Muscle of leg (tissue), 11 donors: ENCODE data around the gene SH2D6. TPM values are rescaled to one million over a fixed set of nuclear protein-coding genes. Genes with fewer than 3 reads are reported as not detected.

Experiments used
- DNase-seq: peaks from one replicate; pipeline ENCODE4 v3.0.0; 2013
- H3K27ac ChIP-seq: one replicate; pipeline ENCODE4 v1.5.1; 2013; ENCODE audit warnings: mild to moderate bottlenecking, low read length, control low read depth
- H3K27me3 ChIP-seq: one replicate; pipeline ENCODE4 v1.6.1; 2013; ENCODE audit warnings: low read length; ENCODE audit not compliant: control insufficient read depth, insufficient read depth
- H3K36me3 ChIP-seq: one replicate; pipeline ENCODE4 v1.6.1; 2013; ENCODE audit warnings: low read length; ENCODE audit not compliant: control insufficient read depth, insufficient read depth
- H3K4me1 ChIP-seq: one replicate; pipeline ENCODE4 v1.6.1; 2013; ENCODE audit warnings: low read length; ENCODE audit not compliant: control insufficient read depth, insufficient read depth
- H3K4me3 ChIP-seq: one replicate; pipeline ENCODE4 v1.5.1; 2013; ENCODE audit warnings: low read length, control low read depth
- H3K9me3 ChIP-seq: replicated peaks from 2 replicates; pipeline ENCODE4 v1.6.1; 2013; ENCODE audit warnings: low read depth, low read length; ENCODE audit not compliant: control insufficient read depth
- WGBS: methylation state at CpG from one replicate; pipeline ENCODE4 v1.1.5; 2013; ENCODE audit warnings: missing lambda C conversion rate; ENCODE audit not compliant: insufficient coverage; 5-methylcytosine and 5-hydroxymethylcytosine counted together
- polyA plus RNA-seq, 8 donors: library from polyadenylated mRNA; unstranded; fragments of 120-200 nt; gene quantifications; one replicate each; pipeline versions ENCODE4 v1.2.1 to v1.2.3, GENCODE V29; 2013; ENCODE audit warnings: inconsistent platforms in 1 of 8, low replicate concordance in 1 of 8; ENCODE audit not compliant: insufficient read length in 8 of 8, insufficient read depth in 1 of 8
- total RNA-seq: library from RNA; stranded (reverse); fragments of 120-200 nt; gene quantifications from one replicate; pipeline ENCODE4 v1.2.4, GENCODE V29; 2013

SH2D6 gene
- total and polyA plus RNA-seq, 9 donors: 0.13 to 1.4 (median 0.63) TPM

- H3K4me1 ChIP-seq: peaks cover 31% of the 10 kb centered on the region
- H3K36me3 ChIP-seq: no peaks in the 10 kb centered on the region
- WGBS: 100% methylated on average over 2 of the region's 8 CpGs
- no peaks in the 10 kb centered on the region for H3K27me3 ChIP-seq
- no peak overlapping the region for H3K4me3 ChIP-seq
- no peak overlapping the region for H3K27ac ChIP-seq
- no peaks in the 10 kb centered on the region for H3K9me3 ChIP-seq
- DNase-seq: no peak
Measured at GRCh38 chr2:85448461-85449213, 30.1 kb downstream of the SH2D6 start.

- Histone ChIP-seq H3K27ac (no peak overlapping the region), H3K36me3 (no peaks in the 10 kb centered on the region), H3K4me3 (no peak overlapping the region), H3K4me1 (peaks cover 31% of the 10 kb centered on the region), H3K9me3 (no peaks in the 10 kb centered on the region), H3K27me3 (no peaks in the 10 kb centered on the region)
- 55% methylated on average over 4 of the region's 7 CpGs for WGBS
- no peak for DNase-seq
Measured at GRCh38 chr2:85449214-85449588, 30.7 kb downstream of the SH2D6 start.

GRCh38 chr2:85452237-85452636 lies 33.7 kb downstream of the SH2D6 start:
- DNase-seq: no peak
- WGBS: no CpG with 5 or more reads among the region's 1 CpG

GRCh38 chr2:85453571-85453970 lies 35.1 kb downstream of the SH2D6 start:
- Histone ChIP-seq H3K27me3 (no peaks in the 10 kb centered on the region), H3K4me1 (no peaks in the 10 kb centered on the region), H3K4me3 (no peak overlapping the region), H3K9me3 (no peaks in the 10 kb centered on the region), H3K27ac (no peak overlapping the region), H3K36me3 (no peaks in the 10 kb centered on the region)
- DNase-seq: no peak
- 46% methylated on average over 5 of the region's 7 CpGs for WGBS

More at GRCh38 chr2:85452237-85452636, 33.7 kb downstream of the SH2D6 start:
- Histone ChIP-seq H3K27ac (no peak overlapping the region), H3K36me3 (no peaks in the 10 kb centered on the region), H3K27me3 (no peaks in the 10 kb centered on the region), H3K9me3 (no peaks in the 10 kb centered on the region), H3K4me3 (no peak overlapping the region), H3K4me1 (peaks cover 2% of the 10 kb centered on the region)

GRCh38 chr2:85455552-85456090 lies 37.1 kb downstream of the SH2D6 start:
- H3K4me3 ChIP-seq: no peak overlapping the region
- H3K36me3 ChIP-seq: no peaks in the 10 kb centered on the region
- no peaks in the 10 kb centered on the region for H3K4me1 ChIP-seq
- no peaks in the 10 kb centered on the region for H3K9me3 ChIP-seq
- DNase-seq: no peak
- no peaks in the 10 kb centered on the region for H3K27me3 ChIP-seq
- WGBS: no CpG with 5 or more reads among the region's 1 CpG
- no peak overlapping the region for H3K27ac ChIP-seq

GRCh38 chr2:85457043-85457442 lies 38.5 kb downstream of the SH2D6 start:
- no peak for DNase-seq
- Histone ChIP-seq H3K27me3 (no peaks in the 10 kb centered on the region), H3K9me3 (no peaks in the 10 kb centered on the region), H3K4me1 (no peaks in the 10 kb centered on the region), H3K27ac (no peak overlapping the region), H3K4me3 (no peak overlapping the region), H3K36me3 (no peaks in the 10 kb centered on the region)
- WGBS: 80% methylated on average over 3 of the region's 5 CpGs

GRCh38 chr2:85457877-85458316 lies 39.4 kb downstream of the SH2D6 start:
- 74% methylated on average over 4 of the region's 6 CpGs for WGBS
- H3K27me3 ChIP-seq: no peaks in the 10 kb centered on the region
- no peak for DNase-seq
- no peak overlapping the region for H3K4me3 ChIP-seq
- no peaks in the 10 kb centered on the region for H3K9me3 ChIP-seq
- no peaks in the 10 kb centered on the region for H3K4me1 ChIP-seq
- H3K27ac ChIP-seq: no peak overlapping the region
- H3K36me3 ChIP-seq: no peaks in the 10 kb centered on the region

GRCh38 chr2:85458601-85459563 lies 40.4 kb downstream of the SH2D6 start:
- Histone ChIP-seq H3K27ac (no peak overlapping the region), H3K9me3 (no peaks in the 10 kb centered on the region), H3K4me1 (no peaks in the 10 kb centered on the region), H3K36me3 (no peaks in the 10 kb centered on the region), H3K27me3 (no peaks in the 10 kb centered on the region), H3K4me3 (no peak overlapping the region)
- no peak for DNase-seq
- 84% methylated on average over 10 of the region's 12 CpGs for whole genome bisulfite sequencing

GRCh38 chr2:85459771-85460170 lies 41.3 kb downstream of the SH2D6 start:
- no peak for DNase-seq
- WGBS: no CpG with 5 or more reads among the region's 1 CpG
- no peaks in the 10 kb centered on the region for H3K36me3 ChIP-seq

GRCh38 chr2:85462322-85462721 lies 43.8 kb downstream of the SH2D6 start:
- no peak for DNase-seq
- Histone ChIP-seq H3K4me3 (no peak overlapping the region), H3K4me1 (no peaks in the 10 kb centered on the region), H3K27me3 (no peaks in the 10 kb centered on the region), H3K36me3 (no peaks in the 10 kb centered on the region), H3K9me3 (no peaks in the 10 kb centered on the region), H3K27ac (no peak overlapping the region)
- 71% methylated on average over 2 of the region's 2 CpGs for WGBS

More at GRCh38 chr2:85459771-85460170, 41.3 kb downstream of the SH2D6 start:
- H3K27me3 ChIP-seq: no peaks in the 10 kb centered on the region
- H3K27ac ChIP-seq: no peak overlapping the region
- H3K4me1 ChIP-seq: no peaks in the 10 kb centered on the region
- H3K9me3 ChIP-seq: no peaks in the 10 kb centered on the region
- H3K4me3 ChIP-seq: no peak overlapping the region
